ENCODE measurements around the gene MPC2. TPM values are rescaled to one million over a fixed set of nuclear protein-coding genes. Genes with fewer than 3 reads are reported as not detected.

The MPC2 gene
- total RNA-seq, 2 donors from 2014 or later: 203 to 232 TPM

GRCh38 chr1:167974698-167975097 lies 37.8 kb upstream of the MPC2 start:
- Histone ChIP-seq H3K4me3 (no peak overlapping the region), H3K4me1 (no peaks in the 10 kb centered on the region), H3K9me3 (no peaks in the 10 kb centered on the region), H3K27ac (no peak overlapping the region), H3K9ac (ENCODE audit: low read depth in 2 of 2, low read length in 2 of 2) (no peak overlapping the region), H3K36me3 (no peaks in the 10 kb centered on the region), H3K27me3 (no peaks in the 10 kb centered on the region)
- DNase-seq: no peak
- TF ChIP-seq, protein P1, sequence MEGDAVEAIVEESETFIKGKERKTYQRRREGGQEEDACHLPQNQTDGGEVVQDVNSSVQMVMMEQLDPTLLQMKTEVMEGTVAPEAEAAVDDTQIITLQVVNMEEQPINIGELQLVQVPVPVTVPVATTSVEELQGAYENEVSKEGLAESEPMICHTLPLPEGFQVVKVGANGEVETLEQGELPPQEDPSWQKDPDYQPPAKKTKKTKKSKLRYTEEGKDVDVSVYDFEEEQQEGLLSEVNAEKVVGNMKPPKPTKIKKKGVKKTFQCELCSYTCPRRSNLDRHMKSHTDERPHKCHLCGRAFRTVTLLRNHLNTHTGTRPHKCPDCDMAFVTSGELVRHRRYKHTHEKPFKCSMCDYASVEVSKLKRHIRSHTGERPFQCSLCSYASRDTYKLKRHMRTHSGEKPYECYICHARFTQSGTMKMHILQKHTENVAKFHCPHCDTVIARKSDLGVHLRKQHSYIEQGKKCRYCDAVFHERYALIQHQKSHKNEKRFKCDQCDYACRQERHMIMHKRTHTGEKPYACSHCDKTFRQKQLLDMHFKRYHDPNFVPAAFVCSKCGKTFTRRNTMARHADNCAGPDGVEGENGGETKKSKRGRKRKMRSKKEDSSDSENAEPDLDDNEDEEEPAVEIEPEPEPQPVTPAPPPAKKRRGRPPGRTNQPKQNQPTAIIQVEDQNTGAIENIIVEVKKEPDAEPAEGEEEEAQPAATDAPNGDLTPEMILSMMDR (IDR thresholded peaks at IDR 0.05): no peak
- intact Hi-C loops (cut with DNase I): no loop called here

GRCh38 chr1:167973832-167974231 lies 37.0 kb upstream of the MPC2 start:
- H3K9me3 ChIP-seq: no peaks in the 10 kb centered on the region
- no peaks in the 10 kb centered on the region for H3K4me1 ChIP-seq
- intact Hi-C loops (cut with DNase I): no loop called here
- no peak overlapping the region for H3K4me3 ChIP-seq
- no peak overlapping the region for H3K9ac ChIP-seq (ENCODE audit: low read depth in 2 of 2, low read length in 2 of 2)
- TF ChIP-seq, protein P1 (IDR thresholded peaks at IDR 0.05): no peak
- no peak overlapping the region for H3K27ac ChIP-seq
- no peaks in the 10 kb centered on the region for H3K36me3 ChIP-seq
- no peak for DNase-seq
- H3K27me3 ChIP-seq: no peaks in the 10 kb centered on the region

DNA sequence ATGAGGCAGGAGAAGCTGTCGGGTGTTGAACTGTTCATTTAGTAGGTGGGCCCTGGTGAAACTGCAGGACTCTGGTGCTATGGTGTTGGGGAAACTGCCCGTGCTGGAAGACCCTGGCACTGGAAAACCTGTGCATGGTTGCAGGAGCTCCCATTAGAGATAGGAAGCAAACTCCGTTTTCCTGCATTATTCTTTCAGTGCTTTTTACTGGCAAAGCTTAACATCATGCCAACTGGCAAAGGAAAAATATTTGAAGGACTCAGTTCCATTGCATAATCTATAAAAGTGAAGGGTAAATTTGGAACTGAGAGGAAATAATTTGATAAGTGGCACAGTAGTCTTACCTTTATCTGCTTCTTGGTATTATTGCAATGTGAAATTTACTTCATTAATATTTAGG lies 31.7 kb upstream of the MPC2 start:
- intact Hi-C loops (cut with DNase I): no loop called here
- no peak for DNase-seq
- TF ChIP-seq, protein P1 (IDR thresholded peaks at IDR 0.05): no peak
- H3K9me3 ChIP-seq: no peaks in the 10 kb centered on the region
- H3K4me3 ChIP-seq: no peak overlapping the region
- no peaks in the 10 kb centered on the region for H3K36me3 ChIP-seq
- H3K9ac ChIP-seq (ENCODE audit: low read depth in 2 of 2, low read length in 2 of 2): no peak overlapping the region
- H3K27me3 ChIP-seq: no peaks in the 10 kb centered on the region
- no peak overlapping the region for H3K27ac ChIP-seq
- no peaks in the 10 kb centered on the region for H3K4me1 ChIP-seq

GRCh38 chr1:167966050-167966449 lies 29.2 kb upstream of the MPC2 start:
- Histone ChIP-seq H3K9me3 (no peaks in the 10 kb centered on the region), H3K4me3 (no peak overlapping the region), H3K9ac (ENCODE audit: low read depth in 2 of 2, low read length in 2 of 2) (no peak overlapping the region), H3K36me3 (no peaks in the 10 kb centered on the region), H3K27me3 (no peaks in the 10 kb centered on the region), H3K27ac (no peak overlapping the region), H3K4me1 (no peaks in the 10 kb centered on the region)
- TF ChIP-seq, protein P1 (IDR thresholded peaks at IDR 0.05): no peak
- DNase-seq: no peak
- intact Hi-C loops (cut with DNase I): no loop called here

GRCh38 chr1:167964646-167965045 lies 27.8 kb upstream of the MPC2 start:
- Histone ChIP-seq H3K27ac (no peak overlapping the region), H3K4me1 (no peaks in the 10 kb centered on the region), H3K9me3 (no peaks in the 10 kb centered on the region), H3K27me3 (no peaks in the 10 kb centered on the region), H3K36me3 (no peaks in the 10 kb centered on the region), H3K9ac (ENCODE audit: low read depth in 2 of 2, low read length in 2 of 2) (no peak overlapping the region), H3K4me3 (no peak overlapping the region)
- TF ChIP-seq, protein P1 (IDR thresholded peaks at IDR 0.05): no peak
- intact Hi-C loops (cut with DNase I): no loop called here
- no peak for DNase-seq

DNA sequence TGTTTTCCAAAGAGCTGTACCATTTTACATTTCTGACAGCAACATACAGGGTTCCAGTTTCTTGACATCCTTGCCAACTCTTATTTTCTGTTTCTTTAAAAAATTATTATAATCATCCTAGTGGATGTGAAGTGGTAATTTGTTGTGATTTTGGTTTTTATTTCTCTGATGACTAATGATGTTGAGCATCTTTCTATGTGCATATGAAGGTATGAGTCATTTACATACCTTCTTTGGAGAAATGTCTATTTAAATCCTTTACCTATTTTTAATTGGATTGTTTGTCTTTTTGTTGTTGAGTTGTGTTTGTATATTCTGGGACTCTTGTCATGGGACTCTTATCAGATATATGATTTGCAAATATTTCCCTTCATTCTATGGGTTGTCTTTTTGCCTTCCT lies 20.8 kb upstream of the MPC2 start:
- intact Hi-C loops (cut with DNase I): no loop called here
- Histone ChIP-seq H3K4me1 (no peaks in the 10 kb centered on the region), H3K27ac (no peak overlapping the region), H3K36me3 (no peaks in the 10 kb centered on the region), H3K9ac (ENCODE audit: low read depth in 2 of 2, low read length in 2 of 2) (no peak overlapping the region), H3K4me3 (no peak overlapping the region), H3K27me3 (no peaks in the 10 kb centered on the region), H3K9me3 (no peaks in the 10 kb centered on the region)
- no peak for DNase-seq
- TF ChIP-seq, protein P1 (IDR thresholded peaks at IDR 0.05): no peak
